Stimulated activated naive CD8-positive, alpha-beta T cell treated with anti-CD3 and anti-CD28 coated beads, Interleukin-15, Interleukin-2, amounts not matched to agents 100 ng/mL and 50 ng/mL, for 24 hours (primary cell): ENCODE data around the gene USP46.

Experiments
- H3K27ac Mint-ChIP-seq: one replicate; pipeline ENCODE4 v1.8.0; 2021; ENCODE audit warnings: mild to moderate bottlenecking, mixed read lengths
- H3K27me3 Mint-ChIP-seq: one replicate; pipeline ENCODE4 v1.8.0; 2021; ENCODE audit warnings: mixed read lengths
- H3K36me3 Mint-ChIP-seq: one replicate; pipeline ENCODE4 v1.8.0; 2021; ENCODE audit warnings: low read depth, mixed read lengths
- H3K4me1 Mint-ChIP-seq: one replicate; pipeline ENCODE4 v1.8.0; 2021; ENCODE audit warnings: low read depth, mixed read lengths
- H3K4me3 Mint-ChIP-seq: one replicate; pipeline ENCODE4 v1.8.0; 2021; ENCODE audit warnings: mild to moderate bottlenecking, mixed read lengths
- H3K9me3 Mint-ChIP-seq: one replicate; pipeline ENCODE4 v1.8.0; 2021; ENCODE audit warnings: mixed read lengths

The USP46 gene

GRCh38 chr4:52664479-52664878, 5.4 kb upstream of the USP46 start:
- Mint-ChIP-seq H3K27ac (no peak overlapping the region), H3K4me1 (peaks cover 5% of the 10 kb centered on the region)

GRCh38 chr4:52661966-52662690, 3.0 kb upstream of the USP46 start:
- H3K27me3 Mint-ChIP-seq = peaks cover 28% of the 10 kb centered on the region
- H3K9me3 Mint-ChIP-seq = peaks cover 3% of the 10 kb centered on the region
- H3K4me3 Mint-ChIP-seq = no peak overlapping the region
- H3K4me1 Mint-ChIP-seq = peaks cover 11% of the 10 kb centered on the region
- H3K27ac Mint-ChIP-seq = no peak overlapping the region
- H3K36me3 Mint-ChIP-seq = peaks cover 4% of the 10 kb centered on the region

More at GRCh38 chr4:52664479-52664878, 5.4 kb upstream of the USP46 start:
- Mint-ChIP-seq H3K27me3 (peaks cover 42% of the 10 kb centered on the region), H3K9me3 (peaks cover 3% of the 10 kb centered on the region), H3K36me3 (peaks cover 4% of the 10 kb centered on the region), H3K4me3 (no peak overlapping the region)

GRCh38 chr4:52660643-52661042, 1.5 kb upstream of the USP46 start:
- Mint-ChIP-seq H3K36me3 (peaks cover 4% of the 10 kb centered on the region), H3K4me1 (peaks cover 11% of the 10 kb centered on the region), H3K9me3 (peaks cover 3% of the 10 kb centered on the region), H3K4me3 (peak overlapping the region; percentile 81), H3K27ac (no peak overlapping the region), H3K27me3 (peaks cover 20% of the 10 kb centered on the region)

GRCh38 chr4:52659722-52660261, 691 bp upstream of the USP46 start:
- peaks cover 3% of the 10 kb centered on the region for H3K9me3 Mint-ChIP-seq
- H3K4me3 Mint-ChIP-seq = peak overlapping the region; percentile 81
- H3K27me3 Mint-ChIP-seq = peaks cover 13% of the 10 kb centered on the region
- peaks cover 11% of the 10 kb centered on the region for H3K4me1 Mint-ChIP-seq
- peaks cover 4% of the 10 kb centered on the region for H3K36me3 Mint-ChIP-seq
- peak overlapping the region; percentile 65 for H3K27ac Mint-ChIP-seq

- Mint-ChIP-seq H3K27ac (no peak overlapping the region), H3K27me3 (peaks cover 13% of the 10 kb centered on the region), H3K36me3 (peaks cover 4% of the 10 kb centered on the region), H3K4me1 (peaks cover 11% of the 10 kb centered on the region), H3K4me3 (peak overlapping the region; percentile 76), H3K9me3 (peaks cover 3% of the 10 kb centered on the region)
Observed at GRCh38 chr4:52658641-52659000, 480 bp downstream of the USP46 start.

- Mint-ChIP-seq H3K27me3 (peaks cover 13% of the 10 kb centered on the region), H3K9me3 (peaks cover 3% of the 10 kb centered on the region), H3K4me3 (peak overlapping the region; percentile 71), H3K36me3 (peaks cover 4% of the 10 kb centered on the region), H3K27ac (no peak overlapping the region), H3K4me1 (peaks cover 11% of the 10 kb centered on the region)
Observed at GRCh38 chr4:52657618-52658501, 1.2 kb downstream of the USP46 start.

GRCh38 chr4:52657292-52657617, 1.8 kb downstream of the USP46 start:
- Mint-ChIP-seq H3K9me3 (peaks cover 3% of the 10 kb centered on the region), H3K27me3 (peaks cover 13% of the 10 kb centered on the region), H3K4me1 (peaks cover 11% of the 10 kb centered on the region), H3K36me3 (peaks cover 4% of the 10 kb centered on the region), H3K4me3 (peak overlapping the region; percentile 71), H3K27ac (no peak overlapping the region)

GRCh38 chr4:52655506-52655905, 3.6 kb downstream of the USP46 start:
- H3K9me3 Mint-ChIP-seq = no peaks in the 10 kb centered on the region
- H3K27me3 Mint-ChIP-seq = peaks cover 5% of the 10 kb centered on the region
- H3K36me3 Mint-ChIP-seq = no peaks in the 10 kb centered on the region
- peaks cover 17% of the 10 kb centered on the region for H3K4me1 Mint-ChIP-seq
- H3K4me3 Mint-ChIP-seq = no peak overlapping the region
- H3K27ac Mint-ChIP-seq = no peak overlapping the region

GRCh38 chr4:52651996-52652672, 7.0 kb downstream of the USP46 start:
- Mint-ChIP-seq H3K36me3 (peaks cover 4% of the 10 kb centered on the region), H3K9me3 (no peaks in the 10 kb centered on the region), H3K4me1 (peaks cover 16% of the 10 kb centered on the region), H3K27me3 (no peaks in the 10 kb centered on the region), H3K4me3 (no peak overlapping the region), H3K27ac (no peak overlapping the region)

GRCh38 chr4:52648836-52649235, 10.3 kb downstream of the USP46 start:
- H3K27me3 Mint-ChIP-seq = no peaks in the 10 kb centered on the region
- peaks cover 4% of the 10 kb centered on the region for H3K36me3 Mint-ChIP-seq
- no peak overlapping the region for H3K4me3 Mint-ChIP-seq
- H3K9me3 Mint-ChIP-seq = no peaks in the 10 kb centered on the region
- H3K27ac Mint-ChIP-seq = no peak overlapping the region
- H3K4me1 Mint-ChIP-seq = peaks cover 21% of the 10 kb centered on the region

- Mint-ChIP-seq H3K9me3 (no peaks in the 10 kb centered on the region), H3K4me3 (no peak overlapping the region), H3K27ac (no peak overlapping the region), H3K4me1 (peaks cover 25% of the 10 kb centered on the region), H3K36me3 (peaks cover 4% of the 10 kb centered on the region), H3K27me3 (no peaks in the 10 kb centered on the region)
Observed at GRCh38 chr4:52646741-52647140, 12.4 kb downstream of the USP46 start.

GRCh38 chr4:52646096-52646495, 13.0 kb downstream of the USP46 start:
- Mint-ChIP-seq H3K4me1 (peaks cover 30% of the 10 kb centered on the region), H3K27ac (no peak overlapping the region), H3K27me3 (no peaks in the 10 kb centered on the region), H3K4me3 (no peak overlapping the region), H3K36me3 (peaks cover 4% of the 10 kb centered on the region), H3K9me3 (no peaks in the 10 kb centered on the region)

GRCh38 chr4:52645300-52645699, 13.8 kb downstream of the USP46 start:
- Mint-ChIP-seq H3K4me3 (no peak overlapping the region), H3K27ac (no peak overlapping the region), H3K27me3 (no peaks in the 10 kb centered on the region), H3K9me3 (no peaks in the 10 kb centered on the region), H3K36me3 (peaks cover 3% of the 10 kb centered on the region), H3K4me1 (peaks cover 31% of the 10 kb centered on the region)

GRCh38 chr4:52643785-52644244, 15.3 kb downstream of the USP46 start:
- Mint-ChIP-seq H3K9me3 (no peaks in the 10 kb centered on the region), H3K4me1 (peaks cover 27% of the 10 kb centered on the region), H3K36me3 (no peaks in the 10 kb centered on the region), H3K27me3 (no peaks in the 10 kb centered on the region), H3K27ac (no peak overlapping the region), H3K4me3 (no peak overlapping the region)

GRCh38 chr4:52643190-52643589, 15.9 kb downstream of the USP46 start:
- Mint-ChIP-seq H3K9me3 (no peaks in the 10 kb centered on the region), H3K4me1 (peaks cover 26% of the 10 kb centered on the region), H3K27me3 (no peaks in the 10 kb centered on the region), H3K27ac (no peak overlapping the region), H3K36me3 (no peaks in the 10 kb centered on the region), H3K4me3 (no peak overlapping the region)
